ENCODE measurements around the gene RBM26.

RBM26 gene

GRCh38 chr13:79402679-79403078, 3.4 kb downstream of the RBM26 start:
- peaks cover 25% of the 10 kb centered on the region for H3K36me3 ChIP-seq (ENCODE audit: insufficient read depth, low read length)
- H3K4me1 ChIP-seq (ENCODE audit: control insufficient read depth, insufficient read depth, low read length, unreplicated experiment), result peaks cover 40% of the 10 kb centered on the region
- no peaks in the 10 kb centered on the region for H3K27me3 ChIP-seq (ENCODE audit: insufficient read depth, low read length)
- peak overlapping the region; percentile 88 for H3K4me3 ChIP-seq (ENCODE audit: low read depth, low read length)
- peak overlapping the region; percentile 49 for H3K27ac ChIP-seq (ENCODE audit: low read depth, low read length)
- peaks cover 91% of the 10 kb centered on the region for H3K79me2 ChIP-seq (ENCODE audit: control insufficient read depth, insufficient read depth, low read length, unreplicated experiment)
- no peak overlapping the region for H2AFZ ChIP-seq (ENCODE audit: low read length, unreplicated experiment)

- H3K27me3 ChIP-seq (ENCODE audit: insufficient read depth, low read length), result no peaks in the 10 kb centered on the region
- peak overlapping the region; percentile 49 for H3K27ac ChIP-seq (ENCODE audit: low read depth, low read length)
- H3K36me3 ChIP-seq (ENCODE audit: insufficient read depth, low read length), result peaks cover 28% of the 10 kb centered on the region
- peak overlapping the region; percentile 88 for H3K4me3 ChIP-seq (ENCODE audit: low read depth, low read length)
- H2AFZ ChIP-seq (ENCODE audit: low read length, unreplicated experiment), result no peak overlapping the region
- peaks cover 90% of the 10 kb centered on the region for H3K79me2 ChIP-seq (ENCODE audit: control insufficient read depth, insufficient read depth, low read length, unreplicated experiment)
- H3K4me1 ChIP-seq (ENCODE audit: control insufficient read depth, insufficient read depth, low read length, unreplicated experiment), result peaks cover 39% of the 10 kb centered on the region
Observed at GRCh38 chr13:79402074-79402635, 3.9 kb downstream of the RBM26 start.

- no peaks in the 10 kb centered on the region for H3K27me3 ChIP-seq (ENCODE audit: insufficient read depth, low read length)
- H3K4me1 ChIP-seq (ENCODE audit: control insufficient read depth, insufficient read depth, low read length, unreplicated experiment), result peaks cover 36% of the 10 kb centered on the region
- H3K27ac ChIP-seq (ENCODE audit: low read depth, low read length), result peak overlapping the region; percentile 49
- H3K36me3 ChIP-seq (ENCODE audit: insufficient read depth, low read length), result peaks cover 35% of the 10 kb centered on the region
- peaks cover 90% of the 10 kb centered on the region for H3K79me2 ChIP-seq (ENCODE audit: control insufficient read depth, insufficient read depth, low read length, unreplicated experiment)
- no peak overlapping the region for H2AFZ ChIP-seq (ENCODE audit: low read length, unreplicated experiment)
- H3K4me3 ChIP-seq (ENCODE audit: low read depth, low read length), result 0 out of 2 replicates have a peak overlapping the region, but pooled peaks have one; percentile 0
Observed at GRCh38 chr13:79401259-79402070, 4.6 kb downstream of the RBM26 start.

- Histone ChIP-seq H3K27me3 (ENCODE audit: insufficient read depth, low read length) (no peaks in the 10 kb centered on the region), H3K4me3 (ENCODE audit: low read depth, low read length) (no peak overlapping the region), H3K27ac (ENCODE audit: low read depth, low read length) (no peak overlapping the region), H3K79me2 (ENCODE audit: control insufficient read depth, insufficient read depth, low read length, unreplicated experiment) (peaks cover 91% of the 10 kb centered on the region), H3K36me3 (ENCODE audit: insufficient read depth, low read length) (peaks cover 50% of the 10 kb centered on the region), H2AFZ (ENCODE audit: low read length, unreplicated experiment) (no peak overlapping the region), H3K4me1 (ENCODE audit: control insufficient read depth, insufficient read depth, low read length, unreplicated experiment) (peaks cover 34% of the 10 kb centered on the region)
Observed at GRCh38 chr13:79398915-79399314, 7.1 kb downstream of the RBM26 start.

GRCh38 chr13:79398127-79398526, 7.9 kb downstream of the RBM26 start:
- Histone ChIP-seq H2AFZ (ENCODE audit: low read length, unreplicated experiment) (no peak overlapping the region), H3K4me3 (ENCODE audit: low read depth, low read length) (no peak overlapping the region), H3K27ac (ENCODE audit: low read depth, low read length) (no peak overlapping the region), H3K27me3 (ENCODE audit: insufficient read depth, low read length) (no peaks in the 10 kb centered on the region), H3K79me2 (ENCODE audit: control insufficient read depth, insufficient read depth, low read length, unreplicated experiment) (peaks cover 91% of the 10 kb centered on the region), H3K4me1 (ENCODE audit: control insufficient read depth, insufficient read depth, low read length, unreplicated experiment) (peaks cover 31% of the 10 kb centered on the region), H3K36me3 (ENCODE audit: insufficient read depth, low read length) (peaks cover 50% of the 10 kb centered on the region)

GRCh38 chr13:79395881-79396280, 10.2 kb downstream of the RBM26 start:
- Histone ChIP-seq H3K4me1 (ENCODE audit: control insufficient read depth, insufficient read depth, low read length, unreplicated experiment) (peaks cover 21% of the 10 kb centered on the region), H3K4me3 (ENCODE audit: low read depth, low read length) (no peak overlapping the region), H2AFZ (ENCODE audit: low read length, unreplicated experiment) (no peak overlapping the region), H3K36me3 (ENCODE audit: insufficient read depth, low read length) (peaks cover 50% of the 10 kb centered on the region), H3K79me2 (ENCODE audit: control insufficient read depth, insufficient read depth, low read length, unreplicated experiment) (peaks cover 84% of the 10 kb centered on the region), H3K27me3 (ENCODE audit: insufficient read depth, low read length) (no peaks in the 10 kb centered on the region), H3K27ac (ENCODE audit: low read depth, low read length) (no peak overlapping the region)

GRCh38 chr13:79393564-79394249, 12.3 kb downstream of the RBM26 start:
- no peaks in the 10 kb centered on the region for H3K27me3 ChIP-seq (ENCODE audit: insufficient read depth, low read length)
- H3K36me3 ChIP-seq (ENCODE audit: insufficient read depth, low read length), result peaks cover 31% of the 10 kb centered on the region
- H2AFZ ChIP-seq (ENCODE audit: low read length, unreplicated experiment), result no peak overlapping the region
- peaks cover 84% of the 10 kb centered on the region for H3K79me2 ChIP-seq (ENCODE audit: control insufficient read depth, insufficient read depth, low read length, unreplicated experiment)
- no peak overlapping the region for H3K4me3 ChIP-seq (ENCODE audit: low read depth, low read length)
- H3K27ac ChIP-seq (ENCODE audit: low read depth, low read length), result no peak overlapping the region
- peaks cover 11% of the 10 kb centered on the region for H3K4me1 ChIP-seq (ENCODE audit: control insufficient read depth, insufficient read depth, low read length, unreplicated experiment)

- peaks cover 11% of the 10 kb centered on the region for H3K4me1 ChIP-seq (ENCODE audit: control insufficient read depth, insufficient read depth, low read length, unreplicated experiment)
- H3K79me2 ChIP-seq (ENCODE audit: control insufficient read depth, insufficient read depth, low read length, unreplicated experiment), result peaks cover 88% of the 10 kb centered on the region
Observed at GRCh38 chr13:79392882-79393563, 13.0 kb downstream of the RBM26 start.

GRCh38 chr13:79389026-79389425, 17.0 kb downstream of the RBM26 start:
- Histone ChIP-seq H3K79me2 (ENCODE audit: control insufficient read depth, insufficient read depth, low read length, unreplicated experiment) (peaks cover 81% of the 10 kb centered on the region), H3K27ac (ENCODE audit: low read depth, low read length) (no peak overlapping the region), H2AFZ (ENCODE audit: low read length, unreplicated experiment) (no peak overlapping the region), H3K27me3 (ENCODE audit: insufficient read depth, low read length) (no peaks in the 10 kb centered on the region), H3K4me3 (ENCODE audit: low read depth, low read length) (no peak overlapping the region), H3K36me3 (ENCODE audit: insufficient read depth, low read length) (no peaks in the 10 kb centered on the region), H3K4me1 (ENCODE audit: control insufficient read depth, insufficient read depth, low read length, unreplicated experiment) (peaks cover 15% of the 10 kb centered on the region)

More at GRCh38 chr13:79392882-79393563, 13.0 kb downstream of the RBM26 start:
- peaks cover 26% of the 10 kb centered on the region for H3K36me3 ChIP-seq (ENCODE audit: insufficient read depth, low read length)
- H3K4me3 ChIP-seq (ENCODE audit: low read depth, low read length), result no peak overlapping the region
- H3K27ac ChIP-seq (ENCODE audit: low read depth, low read length), result peak overlapping the region; percentile 19; the same call in 1 of the 2 replicates
- H3K27me3 ChIP-seq (ENCODE audit: insufficient read depth, low read length), result no peaks in the 10 kb centered on the region
- no peak overlapping the region for H2AFZ ChIP-seq (ENCODE audit: low read length, unreplicated experiment)

- H3K4me1 ChIP-seq (ENCODE audit: control insufficient read depth, insufficient read depth, low read length, unreplicated experiment), result peaks cover 8% of the 10 kb centered on the region
Observed at GRCh38 chr13:79387853-79388252, 18.2 kb downstream of the RBM26 start.

More at GRCh38 chr13:79387853-79388252, 18.2 kb downstream of the RBM26 start:
- no peak overlapping the region for H3K27ac ChIP-seq (ENCODE audit: low read depth, low read length)
- H2AFZ ChIP-seq (ENCODE audit: low read length, unreplicated experiment), result no peak overlapping the region
- H3K27me3 ChIP-seq (ENCODE audit: insufficient read depth, low read length), result no peaks in the 10 kb centered on the region
- no peaks in the 10 kb centered on the region for H3K36me3 ChIP-seq (ENCODE audit: insufficient read depth, low read length)
- H3K4me3 ChIP-seq (ENCODE audit: low read depth, low read length), result no peak overlapping the region
- peaks cover 79% of the 10 kb centered on the region for H3K79me2 ChIP-seq (ENCODE audit: control insufficient read depth, insufficient read depth, low read length, unreplicated experiment)

Data from ACC112 (cell line).